HG03354 (cell line): ENCODE results near the gene MRTFA.
"Not testable (repeated sequence)": the region's sequence is repeated elsewhere in the genome, so short reads cannot be mapped to it uniquely, and the experiment has no call there.

Source experiments
- ATAC-seq: cut with Tn5 transposase; IDR thresholded peaks from one replicate; pipeline ENCODE4 v1.9.1; 2021; ENCODE audit warnings: mild to moderate bottlenecking; ENCODE audit not compliant: unreplicated experiment, poor library complexity, severe bottlenecking

MRTFA gene

DNA sequence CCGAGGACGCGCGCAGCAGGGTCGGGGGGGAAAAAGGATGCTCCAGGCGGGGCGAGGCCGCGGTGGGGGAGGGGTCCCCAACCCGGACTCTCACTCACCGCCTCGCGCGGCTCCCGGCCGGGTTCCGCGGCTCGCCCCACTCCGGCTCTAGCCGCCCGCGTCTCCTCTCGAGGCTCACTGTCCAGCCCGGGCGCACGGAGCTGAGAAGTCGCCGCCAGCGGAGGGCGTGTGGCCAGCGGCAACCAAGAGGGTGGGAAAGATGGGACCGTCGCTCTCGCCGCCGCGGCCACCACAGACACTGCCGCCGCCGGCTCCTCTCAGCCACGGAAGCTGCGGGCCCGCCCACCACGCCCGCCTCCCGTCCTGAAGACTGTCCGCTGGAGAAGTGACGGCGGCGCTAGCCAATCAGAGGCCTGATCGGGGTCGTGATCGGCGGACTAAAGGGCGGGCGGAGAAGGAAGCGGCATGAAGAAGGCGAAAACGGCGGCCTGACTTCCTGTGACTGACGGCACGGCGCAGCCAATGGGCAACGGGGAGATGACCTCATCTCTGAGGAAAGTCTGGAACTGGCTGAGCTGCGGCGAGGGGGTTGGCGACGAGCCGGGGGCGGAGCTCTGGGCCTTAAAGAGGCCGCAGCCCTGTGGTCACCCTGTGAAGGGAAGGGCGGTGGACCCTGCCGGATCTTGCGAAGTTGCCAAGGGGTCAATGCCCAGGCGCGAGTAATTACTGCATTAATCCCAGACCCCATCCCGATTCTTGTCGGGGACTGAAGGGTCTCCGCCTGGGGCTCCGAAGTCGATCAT lies at the start of gene MRTFA:
TSS of gene MRTFA (minus strand) at position 340 of the 803 bp plus-strand sequence.
- ATAC-seq = peak; percentile 92

DNA sequence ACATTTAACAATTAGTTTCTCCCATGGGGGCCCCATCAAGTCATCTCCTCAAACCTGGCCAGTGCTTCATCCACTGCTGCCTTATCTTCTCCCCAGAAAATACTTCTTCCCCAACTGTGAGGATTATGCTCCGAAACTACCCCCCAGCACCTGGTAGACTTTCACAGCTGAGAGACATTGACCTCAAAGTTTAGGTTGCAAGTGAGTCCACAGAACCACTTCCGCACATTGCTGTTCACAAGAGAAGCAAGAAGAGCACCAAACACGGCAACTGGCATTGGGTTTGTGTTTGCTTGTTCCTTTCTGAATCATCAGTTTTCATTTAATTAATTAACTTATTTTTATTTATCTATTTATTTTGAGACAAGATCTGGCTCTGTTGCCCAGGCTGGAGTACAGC lies 48.9 kb upstream of the MRTFA start:
- no peak for ATAC-seq

DNA sequence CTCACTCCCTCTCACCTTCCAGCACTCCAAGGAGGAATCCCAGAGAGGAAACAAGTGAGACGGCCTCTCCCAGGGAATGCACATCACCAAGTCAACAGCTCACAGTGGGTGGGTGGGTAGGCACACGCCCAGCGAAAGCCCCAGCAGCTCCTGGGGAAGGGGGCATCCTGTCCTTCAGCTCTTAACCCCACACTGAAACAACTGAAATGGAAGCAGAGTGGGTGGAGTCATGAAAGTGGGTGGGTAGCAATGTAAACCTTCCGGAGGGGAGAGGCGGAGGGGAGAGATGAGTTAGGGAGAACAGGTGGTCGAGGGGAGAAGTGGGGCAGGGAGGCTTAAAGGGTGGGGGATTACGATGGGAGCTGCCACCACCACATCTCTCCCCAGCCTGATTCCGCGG lies 48.2 kb upstream of the MRTFA start:
- no peak for ATAC-seq

DNA sequence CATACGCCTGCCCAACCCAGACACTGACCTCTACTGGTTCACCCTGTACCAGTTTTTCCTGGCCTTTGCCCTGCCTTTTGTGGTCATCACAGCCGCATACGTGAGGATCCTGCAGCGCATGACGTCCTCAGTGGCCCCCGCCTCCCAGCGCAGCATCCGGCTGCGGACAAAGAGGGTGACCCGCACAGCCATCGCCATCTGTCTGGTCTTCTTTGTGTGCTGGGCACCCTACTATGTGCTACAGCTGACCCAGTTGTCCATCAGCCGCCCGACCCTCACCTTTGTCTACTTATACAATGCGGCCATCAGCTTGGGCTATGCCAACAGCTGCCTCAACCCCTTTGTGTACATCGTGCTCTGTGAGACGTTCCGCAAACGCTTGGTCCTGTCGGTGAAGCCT lies 44.9 kb upstream of the MRTFA start:
- ATAC-seq = no peak

DNA sequence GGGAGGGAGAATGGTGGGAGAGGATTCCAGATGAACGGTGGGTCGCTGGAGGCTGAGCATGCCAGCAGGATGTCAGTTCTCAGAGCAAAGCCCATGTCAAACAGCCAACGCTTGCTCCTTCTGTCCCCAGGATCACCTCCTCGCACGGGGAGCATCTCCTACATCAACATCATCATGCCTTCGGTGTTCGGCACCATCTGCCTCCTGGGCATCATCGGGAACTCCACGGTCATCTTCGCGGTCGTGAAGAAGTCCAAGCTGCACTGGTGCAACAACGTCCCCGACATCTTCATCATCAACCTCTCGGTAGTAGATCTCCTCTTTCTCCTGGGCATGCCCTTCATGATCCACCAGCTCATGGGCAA lies 44.3 kb upstream of the MRTFA start:
- ATAC-seq = no peak

DNA sequence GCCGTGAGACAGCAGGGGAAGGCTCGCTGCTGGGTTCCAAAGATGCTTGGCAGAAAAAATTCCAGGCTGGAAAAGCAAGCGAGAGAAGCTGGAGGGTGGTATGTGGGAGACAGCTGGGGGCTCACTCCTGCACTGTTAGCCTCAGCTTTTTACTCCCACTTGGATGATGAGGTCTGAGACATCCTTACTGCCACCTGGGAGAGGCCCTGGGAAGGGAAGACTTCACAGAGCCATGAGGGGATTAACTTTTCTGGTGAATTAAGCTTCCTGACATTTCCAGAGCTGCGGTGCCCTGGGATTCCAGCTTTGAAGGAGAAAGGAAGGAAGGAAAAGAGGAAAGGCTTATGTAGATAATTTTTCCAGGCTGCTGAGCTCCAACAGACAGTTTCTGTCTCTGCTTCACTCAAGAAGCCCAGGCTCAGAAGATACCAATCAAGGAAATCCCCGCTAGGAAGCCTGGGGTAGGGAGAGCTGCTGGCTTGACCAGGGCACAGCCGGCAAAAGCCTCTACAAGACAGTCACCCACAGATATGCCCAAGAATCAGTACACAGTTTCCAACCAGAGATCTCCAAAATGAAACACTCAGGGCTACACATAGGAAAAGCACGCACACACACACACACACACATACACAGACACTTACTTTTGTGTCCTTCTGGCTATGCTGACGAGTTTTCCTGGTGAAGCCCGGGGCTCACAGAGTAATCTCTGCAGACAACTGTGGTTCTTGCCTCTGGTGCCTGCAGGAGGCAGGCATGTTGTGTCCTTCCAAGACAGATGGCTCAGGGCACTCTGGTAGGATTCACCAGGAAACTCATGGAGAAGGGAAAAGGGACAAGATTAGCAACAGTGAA lies 43.7 kb upstream of the MRTFA start:
- ATAC-seq = no peak

DNA sequence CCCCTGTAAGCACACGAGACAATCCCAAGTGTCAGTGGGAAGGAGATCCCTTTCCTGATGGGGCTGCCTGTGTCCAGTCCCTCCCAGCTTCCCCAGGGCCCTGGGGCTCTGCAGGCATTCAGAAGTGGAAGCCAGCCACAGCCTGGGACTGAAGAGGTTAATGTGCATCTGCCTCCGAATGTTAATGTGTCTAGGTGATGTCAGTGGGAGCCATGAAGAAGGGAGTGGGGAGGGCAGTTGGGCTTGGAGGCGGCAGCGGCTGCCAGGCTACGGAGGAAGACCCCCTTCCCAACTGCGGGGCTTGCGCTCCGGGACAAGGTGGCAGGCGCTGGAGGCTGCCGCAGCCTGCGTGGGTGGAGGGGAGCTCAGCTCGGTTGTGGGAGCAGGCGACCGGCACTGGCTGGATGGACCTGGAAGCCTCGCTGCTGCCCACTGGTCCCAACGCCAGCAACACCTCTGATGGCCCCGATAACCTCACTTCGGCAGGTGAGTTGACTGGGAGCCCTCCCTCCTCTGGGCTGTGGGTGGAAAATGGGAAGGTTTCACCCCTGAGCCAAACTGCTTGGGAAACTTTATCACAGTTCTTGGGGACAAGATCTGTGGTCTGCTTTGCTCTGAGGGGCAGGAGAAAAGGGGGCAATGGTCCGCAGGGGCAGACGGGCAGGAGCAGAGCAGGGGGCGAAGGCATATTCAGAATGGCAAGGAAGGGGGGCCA lies 42.9 kb upstream of the MRTFA start, which contains the start of gene MCHR1:
TSS of gene MCHR1 (plus strand) at position 236 of the 715 bp plus-strand sequence. CDS start at position 405, 169 bp downstream.
- ATAC-seq = no peak

DNA sequence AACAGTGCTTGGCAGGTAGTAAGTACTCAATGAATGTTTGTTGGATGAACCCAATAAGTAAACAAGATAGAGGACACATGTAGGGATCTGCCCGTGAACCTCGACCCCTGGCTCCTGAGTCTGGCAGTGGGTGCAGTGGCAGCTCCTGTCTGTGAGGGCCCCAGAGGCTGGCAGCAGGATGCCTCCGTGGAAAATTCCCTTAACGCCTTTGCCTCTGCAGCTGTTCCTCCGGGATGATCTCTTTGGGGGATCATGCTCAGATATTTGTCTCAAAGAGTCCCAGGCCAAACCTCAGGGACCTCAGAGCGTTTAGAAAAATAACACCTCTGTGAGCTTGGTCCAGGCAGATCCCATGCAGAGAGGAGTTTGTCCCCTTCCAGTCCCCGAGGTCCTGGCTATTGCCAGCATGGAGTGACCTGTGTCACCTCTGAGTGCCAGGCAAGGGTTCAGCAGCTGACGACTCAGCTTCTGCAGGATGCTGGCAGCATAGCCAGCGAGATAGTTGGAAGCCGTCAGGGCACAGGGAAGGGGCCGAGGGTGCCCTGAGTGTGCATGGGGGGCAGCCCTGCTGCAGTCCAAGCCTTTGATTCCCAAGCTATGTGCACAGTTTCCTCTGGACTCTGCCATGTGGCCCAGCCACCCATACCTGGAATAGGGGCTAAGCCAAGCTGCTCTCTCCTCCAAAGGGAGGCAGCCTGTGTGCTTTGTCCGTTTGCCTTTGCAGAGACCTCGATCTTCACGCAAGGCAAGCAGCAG lies 42.2 kb upstream of the MRTFA start:
- ATAC-seq = no peak

DNA sequence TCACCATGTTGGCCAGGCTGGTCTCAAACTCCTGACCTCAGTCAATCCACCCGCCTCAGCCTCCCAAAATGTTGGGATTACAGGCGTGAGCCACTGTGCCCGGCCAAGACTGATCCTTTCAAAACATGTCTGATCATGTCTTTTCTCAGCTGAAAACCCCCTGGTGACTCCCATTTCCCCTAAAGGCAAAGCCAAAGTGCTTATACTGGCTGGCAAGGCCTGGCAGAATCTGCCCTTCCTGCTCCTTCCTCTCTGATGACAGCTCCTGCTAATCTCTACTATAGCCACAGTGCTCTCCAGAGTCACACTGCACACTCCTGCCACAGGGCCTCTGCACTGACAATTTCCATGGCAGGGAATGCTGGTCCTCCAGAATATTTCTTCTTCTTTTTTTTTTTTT lies 40.1 kb upstream of the MRTFA start:
- no peak for ATAC-seq

DNA sequence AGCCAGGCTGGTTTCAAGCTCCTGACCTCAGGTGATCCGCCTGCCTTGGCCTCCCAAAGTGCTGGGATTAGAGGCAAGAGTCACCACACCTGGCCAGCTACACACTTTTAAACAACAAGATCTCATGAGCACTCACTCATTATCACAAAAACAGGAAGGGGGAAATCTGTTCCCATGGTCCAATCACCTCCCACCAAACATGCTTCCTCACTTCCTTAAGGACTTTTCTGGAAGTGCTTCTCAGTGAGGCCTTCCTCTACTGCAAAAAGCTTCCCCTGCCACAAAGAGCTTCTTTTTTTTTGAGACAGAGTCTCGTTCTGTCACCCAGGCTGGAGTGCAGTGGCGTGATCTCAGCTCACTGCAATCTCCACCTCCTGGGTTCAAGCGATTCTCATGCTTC lies 39.6 kb upstream of the MRTFA start:
- not testable (repeated sequence) for ATAC-seq

DNA sequence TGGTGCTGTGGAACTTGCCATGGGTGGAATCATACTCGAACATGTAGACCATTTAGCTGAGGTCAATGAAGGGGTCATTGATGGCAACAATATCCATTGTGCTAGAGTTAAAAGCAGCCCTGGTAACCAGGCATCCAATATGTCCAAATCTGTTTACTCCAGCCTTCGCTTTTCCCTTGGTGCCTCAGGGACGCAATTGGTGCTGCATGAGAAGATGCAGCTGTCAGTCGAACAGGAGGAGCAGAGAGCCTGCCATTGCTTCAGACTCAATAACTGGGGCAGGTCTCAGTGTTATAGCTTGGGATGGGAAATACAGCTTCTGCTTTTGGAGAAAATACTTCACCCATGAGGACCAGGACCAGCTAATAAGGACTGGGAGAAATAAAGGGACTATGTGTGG lies 37.8 kb upstream of the MRTFA start:
- ATAC-seq = no peak

DNA sequence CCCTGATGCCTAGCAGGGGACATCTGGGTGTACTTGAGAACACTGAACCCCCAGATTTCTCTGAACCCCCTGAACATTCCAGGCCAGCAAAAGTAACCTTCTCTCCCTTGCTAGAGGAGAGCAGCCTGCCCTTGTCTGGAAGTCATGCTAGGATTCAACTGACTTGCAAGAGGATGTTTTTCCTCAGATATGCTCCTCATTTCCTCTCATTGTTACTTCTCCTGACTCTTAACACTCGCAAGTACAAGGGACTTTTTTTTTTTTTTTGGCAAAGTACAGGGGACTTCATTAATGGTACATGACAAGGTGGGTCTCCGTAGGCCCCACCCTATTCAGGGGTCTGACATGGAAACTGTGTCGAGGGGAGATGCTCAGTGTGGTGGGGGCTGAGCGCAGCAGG lies 36.5 kb upstream of the MRTFA start:
- no peak for ATAC-seq

DNA sequence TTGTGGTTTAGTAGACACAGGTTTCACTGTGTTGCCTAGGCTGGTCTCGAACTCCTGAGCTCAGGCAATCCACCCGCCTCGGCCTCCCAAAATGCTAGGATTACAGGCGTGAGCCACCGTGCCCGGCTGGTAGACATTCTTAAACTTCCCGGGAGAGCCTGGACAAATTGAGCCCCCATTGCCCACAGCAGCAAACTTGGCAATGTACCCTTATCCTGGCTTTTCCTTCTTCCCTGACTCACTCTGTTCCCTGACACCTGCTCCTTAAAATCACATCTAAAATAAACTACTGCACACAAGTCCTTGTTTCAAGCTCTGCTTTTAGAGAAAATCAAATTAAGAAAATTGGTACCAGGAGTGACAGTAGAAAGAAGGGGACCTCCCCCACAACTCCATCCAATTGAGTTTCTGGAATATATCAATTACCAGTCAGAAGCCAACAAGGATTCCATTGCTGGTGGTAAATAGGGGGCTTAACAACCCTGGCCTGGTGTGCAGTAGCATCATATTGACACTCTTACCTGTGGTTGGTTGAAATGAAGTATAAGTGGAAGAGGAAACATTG lies 35.4 kb upstream of the MRTFA start:
- ATAC-seq = no peak

DNA sequence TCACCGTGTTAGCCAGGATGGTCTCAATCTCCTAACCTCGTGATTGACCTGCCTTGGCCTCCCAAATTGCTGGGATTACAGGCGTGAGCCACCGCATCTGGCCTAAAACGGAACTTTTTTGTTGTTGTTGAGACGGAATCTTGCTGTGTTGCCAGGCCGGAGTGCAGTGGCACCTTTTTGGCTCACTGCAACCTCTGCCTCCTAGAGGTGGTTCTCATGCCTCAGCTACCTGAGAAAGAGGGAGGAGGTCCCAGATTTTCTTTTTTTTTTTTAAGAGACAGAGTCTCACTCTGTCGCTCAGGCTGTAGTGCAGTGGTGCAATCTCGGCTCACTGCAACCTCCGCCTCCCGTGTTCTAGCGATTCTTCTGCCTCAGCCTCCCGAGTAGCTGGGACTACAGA lies 34.9 kb upstream of the MRTFA start:
- ATAC-seq = no peak

DNA sequence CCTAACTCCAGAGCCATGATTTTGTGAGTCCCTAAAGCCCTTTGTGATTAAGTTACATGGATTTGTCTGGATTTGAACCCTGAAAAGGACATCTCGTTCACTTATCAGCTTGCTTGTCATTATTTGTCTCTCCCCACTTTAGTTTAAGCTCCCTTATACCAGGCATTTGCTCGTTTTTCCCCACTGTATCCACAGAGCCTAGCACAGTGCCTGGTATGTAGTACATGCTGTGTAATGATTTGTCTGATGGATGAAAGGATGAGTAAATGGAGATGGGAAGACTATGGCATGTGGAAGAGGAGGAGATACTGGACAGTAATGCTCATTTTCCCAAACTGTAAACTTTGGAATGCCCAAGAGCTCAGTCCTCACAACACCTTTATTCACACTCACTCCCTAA lies 33.5 kb upstream of the MRTFA start:
- ATAC-seq = no peak

DNA sequence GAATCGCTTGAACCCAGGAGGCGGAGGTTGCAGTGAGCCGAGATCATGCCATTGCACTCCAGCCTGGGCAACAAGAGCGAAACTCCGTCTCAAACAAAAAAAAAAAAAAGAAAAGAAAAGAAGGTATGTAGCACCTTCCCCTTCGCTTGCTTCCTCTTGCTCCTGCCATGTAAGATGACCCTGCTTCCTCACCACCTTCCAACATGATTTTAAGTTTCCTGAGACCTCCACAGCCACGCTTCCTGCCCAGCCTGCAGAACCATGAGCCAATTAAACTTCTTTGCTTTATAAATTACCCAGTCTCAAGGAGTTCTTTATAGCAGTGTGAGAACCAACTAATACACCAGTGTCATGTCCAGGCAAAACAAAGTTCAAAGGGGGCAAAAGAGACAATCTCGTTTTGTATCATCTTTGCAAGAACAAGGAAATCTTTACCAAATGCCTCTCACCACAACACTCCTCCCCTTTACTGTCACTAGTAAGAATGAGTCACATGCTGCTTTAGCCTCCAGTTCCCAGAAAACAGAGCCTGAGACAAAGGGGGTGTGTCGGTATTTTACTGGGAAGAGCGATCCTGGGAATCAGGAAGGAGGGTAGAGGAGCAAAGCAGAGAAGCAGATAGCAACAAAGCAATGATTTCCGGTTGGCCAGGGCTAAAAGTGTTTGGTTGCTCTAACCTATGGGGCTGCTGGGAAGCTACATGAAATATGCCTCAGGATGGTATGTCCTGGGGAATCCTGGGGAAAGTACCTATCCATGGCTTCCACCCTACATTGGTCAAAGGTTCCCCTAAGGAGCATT lies 32.3 kb upstream of the MRTFA start:
- ATAC-seq = no peak

DNA sequence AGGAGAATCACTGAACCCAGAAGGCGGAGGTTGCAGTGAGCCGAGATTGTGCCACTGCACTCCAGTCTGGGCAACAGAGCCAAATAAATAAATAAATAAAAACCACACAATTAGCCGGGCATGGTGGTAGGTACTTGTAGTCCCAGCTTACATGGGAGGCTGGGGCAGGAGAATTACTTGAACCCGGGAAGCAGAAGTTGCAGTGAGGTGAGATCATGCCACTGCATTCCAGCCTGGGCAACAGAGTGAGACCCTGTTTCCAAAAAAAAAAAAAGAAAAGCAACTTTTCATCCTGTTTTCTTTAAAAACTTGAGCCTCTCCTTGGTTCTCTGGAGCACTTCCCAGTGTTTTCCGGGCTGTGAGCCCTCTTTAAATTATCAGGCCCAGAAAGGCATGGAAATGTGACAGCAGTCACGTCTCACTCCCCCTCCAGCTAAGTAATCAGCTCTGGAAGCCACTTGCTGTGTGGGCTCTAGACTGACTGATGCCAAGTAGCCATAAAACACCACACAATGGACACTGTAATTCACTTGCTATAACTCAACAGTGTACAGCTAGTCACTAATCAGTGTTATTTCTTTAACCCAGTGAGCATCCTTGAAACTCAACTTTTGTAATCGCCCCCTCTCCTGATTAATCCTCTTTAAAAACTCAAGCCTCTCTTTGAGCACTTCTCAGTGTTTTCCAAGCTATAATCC lies 29.8 kb upstream of the MRTFA start:
- ATAC-seq = no peak

DNA sequence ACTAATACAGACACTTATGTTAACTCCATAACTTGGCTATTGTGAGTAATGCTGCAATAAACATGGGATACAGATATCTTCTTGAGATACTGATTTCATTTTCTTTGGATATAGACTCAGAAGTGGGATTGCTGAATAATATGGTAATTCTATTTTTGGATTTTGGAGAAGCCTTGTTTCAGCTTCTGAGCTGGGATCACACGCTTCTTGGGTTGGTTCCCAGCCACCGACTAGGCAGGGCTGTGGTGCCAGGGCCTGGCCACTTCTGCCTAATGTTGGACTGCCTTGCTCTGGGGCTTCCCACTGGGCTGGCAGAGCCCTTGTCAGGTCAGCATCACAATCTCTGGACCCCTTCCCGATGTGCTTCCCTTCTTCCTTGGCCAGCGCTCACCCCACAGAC lies 28.8 kb upstream of the MRTFA start:
- ATAC-seq = no peak
